ENCODE measurements around the gene TBC1D17.
"Not testable (repeated sequence)": the region's sequence is repeated elsewhere in the genome, so short reads cannot be mapped to it uniquely, and the experiment has no call there.

The TBC1D17 gene

GRCh38 chr19:49921871-49922795 is 44.6 kb downstream of the TBC1D17 start:
- DNase-seq (ENCODE audit: low read depth), result no peak

- DNase-seq (ENCODE audit: low read depth), result no peak
Measured at GRCh38 chr19:49923055-49924003, 45.8 kb downstream of the TBC1D17 start.

GRCh38 chr19:49924004-49924880 is 46.7 kb downstream of the TBC1D17 start:
- no peak for DNase-seq (ENCODE audit: low read depth)

- DNase-seq (ENCODE audit: low read depth), result not testable (repeated sequence)
Measured at GRCh38 chr19:49924881-49925210, 47.3 kb downstream of the TBC1D17 start.

- DNase-seq (ENCODE audit: low read depth), result no peak
Measured at GRCh38 chr19:49925486-49925885, 48.0 kb downstream of the TBC1D17 start.

GRCh38 chr19:49926515-49926914 is 49.0 kb downstream of the TBC1D17 start:
- no peak for DNase-seq (ENCODE audit: low read depth)

- DNase-seq (ENCODE audit: low read depth), result no peak
Measured at GRCh38 chr19:49927526-49928264, 50.2 kb downstream of the TBC1D17 start.

- DNase-seq (ENCODE audit: low read depth), result peak; percentile 90
Measured at GRCh38 chr19:49929121-49929610, 51.7 kb downstream of the TBC1D17 start, which contains the start of the genes ATF5 and NUP62. TSS of gene ATF5 (plus strand) at chr19:49929205. CDS start at chr19:49930851, 1,646 bp downstream. TSS of gene NUP62 (minus strand) at chr19:49929504. CDS start at chr19:49909807, 19,697 bp downstream.

- peak; percentile 79 for DNase-seq (ENCODE audit: low read depth)
Measured at GRCh38 chr19:49929611-49930482, 52.3 kb downstream of the TBC1D17 start.

GRCh38 chr19:49930483-49931011 is 53.0 kb downstream of the TBC1D17 start:
- no peak for DNase-seq (ENCODE audit: low read depth)

- no peak for DNase-seq (ENCODE audit: low read depth)
Measured at GRCh38 chr19:49931293-49932040, 54.0 kb downstream of the TBC1D17 start.

GRCh38 chr19:49932041-49932451 is 54.5 kb downstream of the TBC1D17 start:
- no peak for DNase-seq (ENCODE audit: low read depth)

- DNase-seq (ENCODE audit: low read depth), result no peak
Measured at GRCh38 chr19:49932731-49933131, 55.2 kb downstream of the TBC1D17 start.

- no peak for DNase-seq (ENCODE audit: low read depth)
Measured at GRCh38 chr19:49933643-49934042, 56.1 kb downstream of the TBC1D17 start.

GRCh38 chr19:49936549-49936948 is 59.0 kb downstream of the TBC1D17 start:
- no peak for DNase-seq (ENCODE audit: low read depth)

- DNase-seq (ENCODE audit: low read depth), result peak; percentile 68
Measured at GRCh38 chr19:49937750-49938381, 60.4 kb downstream of the TBC1D17 start.

All from stimulated activated CD8-positive, alpha-beta memory T cell treated with anti-CD3 and anti-CD28 coated beads, Interleukin-4, amount 100 ng/mL, for 24 hours (primary cell).